ENCODE data around the gene SESN1. TPM values are rescaled to one million over a fixed set of nuclear protein-coding genes. Genes with fewer than 3 reads are reported as not detected.

SESN1 gene
- total RNA-seq, 6 donors from 2014 or later = 26.4 to 71.2 (median 31.3) TPM

DNA sequence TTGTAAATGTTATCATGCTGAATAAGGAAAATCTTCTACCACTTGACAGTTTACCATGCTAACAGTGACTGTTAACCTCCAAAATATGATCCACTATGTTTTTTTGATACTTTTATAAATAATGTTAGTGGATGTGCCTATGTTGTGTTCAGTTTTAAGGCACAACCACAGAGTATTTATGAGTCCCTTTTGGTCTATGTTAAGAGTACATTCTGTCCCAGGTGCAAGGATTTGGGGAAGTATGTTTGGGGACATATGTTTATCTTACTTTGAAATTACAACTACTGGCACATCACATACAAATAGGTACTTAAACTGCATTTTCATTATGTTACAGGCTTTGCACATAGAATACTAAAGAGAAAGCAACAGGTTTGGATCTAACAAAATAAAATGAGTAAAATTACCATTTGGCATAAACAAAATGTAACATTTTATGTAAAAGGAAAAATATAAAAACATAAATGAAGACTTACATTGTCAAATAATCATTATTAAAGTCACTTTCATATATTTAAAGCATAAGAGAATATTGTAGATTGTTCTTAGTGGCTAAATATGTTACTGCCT, 71.2 kb downstream of the SESN1 start:
- DNase-seq (no peak), ATAC-seq (ENCODE audit: low FRiP score in 2 of 2) (no peak)
- Histone ChIP-seq H3K36me3 (no peaks in the 10 kb centered on the region), H3K4me1 (peaks cover 0 to 3% (median 1%) of the 10 kb centered on the region in 4 donors), H3K9me3 (no peaks in the 10 kb centered on the region), H3K27ac (no peak overlapping the region), H3K27me3 (no peaks in the 10 kb centered on the region), H3K4me3 (no peak overlapping the region)
- TF ChIP-seq, protein P1, sequence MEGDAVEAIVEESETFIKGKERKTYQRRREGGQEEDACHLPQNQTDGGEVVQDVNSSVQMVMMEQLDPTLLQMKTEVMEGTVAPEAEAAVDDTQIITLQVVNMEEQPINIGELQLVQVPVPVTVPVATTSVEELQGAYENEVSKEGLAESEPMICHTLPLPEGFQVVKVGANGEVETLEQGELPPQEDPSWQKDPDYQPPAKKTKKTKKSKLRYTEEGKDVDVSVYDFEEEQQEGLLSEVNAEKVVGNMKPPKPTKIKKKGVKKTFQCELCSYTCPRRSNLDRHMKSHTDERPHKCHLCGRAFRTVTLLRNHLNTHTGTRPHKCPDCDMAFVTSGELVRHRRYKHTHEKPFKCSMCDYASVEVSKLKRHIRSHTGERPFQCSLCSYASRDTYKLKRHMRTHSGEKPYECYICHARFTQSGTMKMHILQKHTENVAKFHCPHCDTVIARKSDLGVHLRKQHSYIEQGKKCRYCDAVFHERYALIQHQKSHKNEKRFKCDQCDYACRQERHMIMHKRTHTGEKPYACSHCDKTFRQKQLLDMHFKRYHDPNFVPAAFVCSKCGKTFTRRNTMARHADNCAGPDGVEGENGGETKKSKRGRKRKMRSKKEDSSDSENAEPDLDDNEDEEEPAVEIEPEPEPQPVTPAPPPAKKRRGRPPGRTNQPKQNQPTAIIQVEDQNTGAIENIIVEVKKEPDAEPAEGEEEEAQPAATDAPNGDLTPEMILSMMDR (IDR thresholded peaks at IDR 0.05) = no peak
- no peak for TF ChIP-seq EP300 (IDR thresholded peaks at IDR 0.05)
- TF ChIP-seq POLR2AphosphoS5 (IDR thresholded peaks at IDR 0.05) = no peak
- TF ChIP-seq POLR2A (IDR thresholded peaks at IDR 0.05) = no peak

DNA sequence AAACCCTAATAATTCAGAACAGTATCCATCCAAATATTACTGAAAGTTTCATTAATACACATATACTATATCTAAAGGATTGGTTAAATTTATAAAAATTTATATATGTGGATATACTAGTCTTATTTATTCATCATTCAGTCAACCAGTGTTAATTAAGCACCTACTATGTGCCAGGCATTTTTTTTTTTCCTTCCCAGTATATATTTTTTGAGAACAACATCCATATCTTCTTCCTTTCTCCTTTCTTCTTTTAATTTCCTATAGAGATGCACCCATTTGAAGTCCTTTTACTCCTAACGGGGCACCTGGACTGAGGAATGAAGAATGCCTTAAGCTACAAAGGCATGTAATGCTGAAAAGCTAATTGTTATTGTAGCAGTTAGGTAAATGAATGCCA, 72.8 kb downstream of the SESN1 start:
- Histone ChIP-seq H3K4me3 (no peak overlapping the region), H3K9me3 (no peaks in the 10 kb centered on the region), H3K36me3 (no peaks in the 10 kb centered on the region), H3K4me1 (peaks cover 0 to 3% (median 1%) of the 10 kb centered on the region in 4 donors), H3K27ac (no peak overlapping the region), H3K27me3 (no peaks in the 10 kb centered on the region)
- DNase-seq (no peak), ATAC-seq (ENCODE audit: low FRiP score in 2 of 2) (no peak)
- WGBS, 2 donors = 91 to 100% methylated on average over 1 of the region's 1 CpG
- TF ChIP-seq POLR2A (IDR thresholded peaks at IDR 0.05) = no peak
- TF ChIP-seq, protein P1 (IDR thresholded peaks at IDR 0.05) = no peak
- TF ChIP-seq EP300 (IDR thresholded peaks at IDR 0.05) = no peak
- no peak for TF ChIP-seq POLR2AphosphoS5 (IDR thresholded peaks at IDR 0.05)

DNA sequence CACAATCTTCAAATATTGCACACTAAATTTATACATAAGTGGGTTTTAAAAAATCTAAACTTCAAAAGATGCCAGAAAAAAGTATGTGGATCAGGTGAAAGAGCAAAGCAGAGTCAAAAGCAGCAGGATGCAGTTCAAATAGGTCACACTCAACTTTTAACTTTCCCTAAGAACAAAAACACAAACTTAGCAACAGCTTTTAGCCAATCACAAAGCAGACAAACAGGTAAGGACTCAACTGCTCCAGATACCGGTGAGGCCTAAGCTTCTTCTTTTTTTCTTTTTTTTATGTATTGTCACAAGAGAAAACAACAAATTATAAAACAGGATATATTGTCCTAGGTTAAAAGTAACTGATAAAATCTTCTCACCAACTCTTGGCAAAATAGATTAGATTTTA, 74.7 kb downstream of the SESN1 start:
- Histone ChIP-seq H3K9me3 (no peaks in the 10 kb centered on the region), H3K27ac (no peak overlapping the region), H3K36me3 (no peaks in the 10 kb centered on the region), H3K4me1 (peaks cover 0 to 3% (median 3%) of the 10 kb centered on the region in 4 donors), H3K4me3 (no peak overlapping the region), H3K27me3 (no peaks in the 10 kb centered on the region)
- 49 to 50% methylated on average over 1 of the region's 1 CpG for WGBS, 2 donors
- ATAC-seq (ENCODE audit: low FRiP score in 2 of 2) (no peak), DNase-seq (no peak)
- no peak for TF ChIP-seq POLR2AphosphoS5 (IDR thresholded peaks at IDR 0.05)
- TF ChIP-seq, protein P1 (IDR thresholded peaks at IDR 0.05) = no peak

DNA sequence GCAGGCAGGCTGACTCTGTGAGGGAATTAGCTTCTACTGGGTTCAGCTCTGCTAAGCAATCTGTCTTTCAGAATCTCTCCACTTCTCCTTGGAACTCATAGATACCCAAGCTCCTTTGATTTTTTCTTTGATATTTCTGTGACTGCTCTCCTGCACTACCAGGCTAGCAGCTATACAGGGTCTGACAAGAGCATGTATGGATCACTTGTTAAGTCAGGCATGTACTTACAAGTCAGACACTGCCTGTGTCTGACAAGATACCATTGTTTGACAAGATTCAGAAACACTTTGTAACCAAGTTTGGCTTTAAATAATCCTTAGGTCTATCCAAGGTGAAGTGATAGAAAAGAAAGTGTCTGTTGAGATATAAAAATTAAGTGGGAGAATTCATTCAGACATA, 79.5 kb downstream of the SESN1 start:
- no peak for TF ChIP-seq EP300 (IDR thresholded peaks at IDR 0.05)
- no peak for TF ChIP-seq POLR2AphosphoS5 (IDR thresholded peaks at IDR 0.05)
- TF ChIP-seq, protein P1 (IDR thresholded peaks at IDR 0.05) = no peak
- no peak for TF ChIP-seq POLR2A (IDR thresholded peaks at IDR 0.05)
- ATAC-seq (ENCODE audit: low FRiP score in 2 of 2) (no peak), DNase-seq (no peak)
- peak overlapping the region in 3 of 4 donors; percentile 43 to 67 (median 64) for H3K27ac ChIP-seq
- no peaks in the 10 kb centered on the region for H3K9me3 ChIP-seq
- peaks cover 15 to 26% (median 24%) of the 10 kb centered on the region in 4 donors for H3K4me1 ChIP-seq
- H3K27me3 ChIP-seq = no peaks in the 10 kb centered on the region
- H3K36me3 ChIP-seq = no peaks in the 10 kb centered on the region
- no peak overlapping the region for H3K4me3 ChIP-seq

DNA sequence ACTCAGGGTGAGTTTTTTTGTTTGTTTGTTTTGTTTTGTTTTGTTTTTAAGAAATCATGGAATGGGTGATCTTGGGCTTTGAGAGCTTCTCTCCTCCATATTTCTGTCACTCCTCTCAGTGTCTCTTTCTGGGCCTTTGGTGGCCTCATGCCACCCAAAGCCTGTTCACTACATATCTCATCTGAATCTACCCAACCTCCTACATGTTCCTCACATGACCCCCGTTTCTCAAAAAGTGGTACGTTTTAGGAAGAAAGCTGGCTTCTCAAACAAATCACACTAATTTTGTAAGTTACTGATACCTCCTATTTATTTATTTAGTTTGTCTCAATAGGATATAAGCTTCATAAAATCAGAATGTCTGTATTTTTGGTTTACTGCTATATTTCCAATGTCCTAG, 80.0 kb downstream of the SESN1 start:
- Histone ChIP-seq H3K36me3 (no peaks in the 10 kb centered on the region), H3K4me1 (peaks cover 16 to 28% (median 26%) of the 10 kb centered on the region in 4 donors), H3K27me3 (no peaks in the 10 kb centered on the region), H3K9me3 (no peaks in the 10 kb centered on the region), H3K4me3 (no peak overlapping the region), H3K27ac (peak overlapping the region in 3 of 4 donors; percentile 43 to 67 (median 64))
- DNase-seq (no peak), ATAC-seq (ENCODE audit: low FRiP score in 2 of 2) (no peak)
- 70 to 82% methylated on average over 2 of the region's 2 CpGs for WGBS, 2 donors
- TF ChIP-seq EP300 (IDR thresholded peaks at IDR 0.05) = no peak
- no peak for TF ChIP-seq POLR2A (IDR thresholded peaks at IDR 0.05)
- TF ChIP-seq POLR2AphosphoS5 (IDR thresholded peaks at IDR 0.05) = no peak
- TF ChIP-seq, protein P1 (IDR thresholded peaks at IDR 0.05) = no peak

Measured in upper lobe of left lung (tissue), 6 donors.